Measurements from ENCODE around the gene DACH2.

The DACH2 gene

DNA sequence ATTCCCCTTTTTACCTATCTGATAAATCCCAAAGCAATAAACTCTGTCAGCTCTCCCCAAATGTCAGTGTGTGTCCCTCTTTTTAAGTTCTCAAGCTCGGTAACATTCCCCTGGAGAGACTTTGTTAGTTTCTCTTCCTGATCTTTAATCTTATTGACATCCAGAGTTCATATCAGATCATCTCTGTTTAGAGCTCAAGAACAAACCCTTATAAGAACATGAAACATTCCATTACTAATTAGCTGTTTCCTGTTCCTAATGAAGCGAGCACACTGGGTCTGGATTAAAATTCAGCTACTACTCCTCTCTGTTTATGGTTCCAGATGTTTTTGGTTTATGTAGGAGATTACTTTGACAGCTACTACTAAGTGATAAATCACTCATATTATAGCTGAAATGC, 681.5 kb downstream of the DACH2 start:
- no peak for DNase-seq

DNA sequence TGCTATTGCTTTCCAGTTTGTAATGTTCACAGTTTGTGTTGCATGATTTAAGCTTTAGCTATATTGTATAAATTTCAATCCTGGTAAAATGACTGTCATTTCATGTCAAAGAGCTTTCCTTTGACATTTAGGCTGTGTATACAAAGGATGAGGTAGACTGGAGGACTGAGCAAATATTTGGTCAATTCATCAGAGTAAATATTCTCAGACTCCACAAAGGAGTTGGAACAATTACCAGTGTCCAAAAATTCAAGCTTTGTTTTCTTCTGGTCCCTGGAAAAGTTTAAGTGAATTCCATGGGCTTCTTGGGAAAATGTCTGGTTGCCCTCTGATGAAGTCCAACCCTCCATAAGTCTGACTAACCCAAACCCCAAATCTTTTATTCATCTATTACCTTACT, 682.4 kb downstream of the DACH2 start:
- no peak for DNase-seq

DNA sequence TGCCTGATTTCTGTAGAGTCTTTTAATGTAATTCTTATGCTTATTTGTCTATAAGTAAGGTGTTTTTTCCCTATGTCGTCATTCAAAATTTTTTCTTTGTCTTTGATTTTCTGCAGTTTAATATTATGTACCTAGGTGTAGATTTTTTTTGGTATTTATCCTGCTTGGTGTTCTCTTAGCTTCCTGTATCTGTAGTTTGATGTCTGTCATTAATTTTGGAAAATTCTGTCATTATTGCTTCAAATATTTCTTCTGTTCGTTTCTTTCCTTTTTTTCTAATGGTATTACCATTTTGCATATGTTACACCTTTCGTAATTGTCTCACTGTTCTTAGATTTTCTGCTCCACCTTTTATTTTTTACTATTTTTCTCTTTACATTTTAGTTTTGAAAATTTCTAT, 696.9 kb downstream of the DACH2 start:
- no peak for DNase-seq

Measured in HCEC 1CT (cell line).